MM.1S (cell line): Measurements from ENCODE around the gene DOC2A.

Experiments used
- DNase-seq: peaks from one replicate; pipeline ENCODE4 v3.0.0-alpha.2; 2015
- H2AFZ ChIP-seq: fragments of 300-600 bp; sonication (generic); 2 replicates; pipeline ENCODE4 v1.6.0; 2016; ENCODE audit warnings: antibody characterized with exemption, low read length
- H3F3A ChIP-seq: fragments of 300-600 bp; sonication (generic); 2 replicates; pipeline ENCODE4 v1.6.1; 2016; ENCODE audit warnings: mild to moderate bottlenecking, antibody characterized with exemption, low read length, moderate library complexity, mixed read lengths; ENCODE audit not compliant: insufficient read depth
- H3K27ac ChIP-seq: fragments of 300-600 bp; sonication (generic); 2 replicates; pipeline ENCODE4 v1.5.1; 2016; ENCODE audit warnings: mild to moderate bottlenecking, low read length
- H3K27me3 ChIP-seq: fragments of 300-600 bp; sonication (generic); replicated peaks from 2 replicates; pipeline ENCODE4 v1.6.0; 2016; ENCODE audit warnings: low read length; ENCODE audit not compliant: insufficient read depth
- H3K36me3 ChIP-seq: fragments of 300-600 bp; sonication (generic); replicated peaks from 2 replicates; pipeline ENCODE4 v1.6.1; 2016; ENCODE audit warnings: mild to moderate bottlenecking, low read length, mixed read lengths; ENCODE audit not compliant: insufficient read depth
- H3K4me1 ChIP-seq: fragments of 300-600 bp; sonication (generic); 2 replicates; pipeline ENCODE4 v1.6.1; 2016; ENCODE audit warnings: low read length, mixed read lengths
- H3K4me2 ChIP-seq: fragments of 300-600 bp; sonication (generic); 2 replicates; pipeline ENCODE4 v1.6.0; 2016; ENCODE audit warnings: low read depth, low read length
- H3K4me3 ChIP-seq: fragments of 300-600 bp; sonication (generic); 2 replicates; pipeline ENCODE4 v1.5.1; 2016; ENCODE audit warnings: low read length, mixed read lengths
- H3K79me2 ChIP-seq: fragments of 300-600 bp; sonication (generic); 2 replicates; pipeline ENCODE4 v1.6.1; 2016; ENCODE audit warnings: mixed run types, low read length, mixed read lengths
- H3K9ac ChIP-seq: fragments of 300-600 bp; sonication (generic); 2 replicates; pipeline ENCODE4 v1.6.1; 2016; ENCODE audit warnings: low read length, mixed read lengths
- H3K9me2 ChIP-seq: fragments of 300-600 bp; sonication (generic); replicated peaks from 2 replicates; pipeline ENCODE4 v1.6.1; 2016; ENCODE audit warnings: mild to moderate bottlenecking, low read length, mixed read lengths; ENCODE audit not compliant: insufficient read depth
- H3K9me3 ChIP-seq: fragments of 300-600 bp; sonication (generic); replicated peaks from 2 replicates; pipeline ENCODE4 v1.6.1; 2016; ENCODE audit warnings: mild to moderate bottlenecking, low read length, mixed read lengths; ENCODE audit not compliant: insufficient read depth
- H4K20me1 ChIP-seq: fragments of 300-600 bp; sonication (generic); 2 replicates; pipeline ENCODE4 v1.6.1; 2016; ENCODE audit warnings: mild to moderate bottlenecking, low read length, moderate library complexity, mixed read lengths; ENCODE audit not compliant: insufficient read depth
- CTCF ChIP-seq: fragments of 300-600 bp; sonication (generic); IDR thresholded peaks from 2 replicates; pipeline ENCODE4 v1.5.1; 2016; ENCODE audit warnings: antibody characterized with exemption, low read length, mixed read lengths
- EZH2 ChIP-seq: fragments of 300-600 bp; sonication (generic); optimal IDR thresholded peaks from 2 replicates; pipeline ENCODE3; 2017; ENCODE audit warnings: low read depth, mild to moderate bottlenecking, antibody characterized with exemption, low read length, mixed read lengths
- EZH2phosphoT487 ChIP-seq: fragments of 300-600 bp; sonication (generic); IDR thresholded peaks from 2 replicates; pipeline ENCODE4 v1.6.1; 2018; ENCODE audit warnings: antibody characterized with exemption, low read length

Gene DOC2A

GRCh38 chr16:30010844-30011713 lies at the start of gene DOC2A:
DOC2A (minus strand) TSS chr16:30011027; CDS start chr16:30010222, 805 bp downstream.
- DNase-seq = no peak
- Histone ChIP-seq H3F3A (no peaks in the 10 kb centered on the region), H4K20me1 (no peaks in the 10 kb centered on the region), H2AFZ (no peak within 1 kb of the TSS), H3K27me3 (peaks cover 55% of the 10 kb centered on the region), H3K27ac (no peak within 1 kb of the TSS), H3K9ac (no peak within 1 kb of the TSS), H3K79me2 (no peaks in the 10 kb centered on the region), H3K4me3 (peak within 1 kb of the TSS; percentile 43; the same call in 1 of the 2 replicates), H3K9me2 (no peaks in the 10 kb centered on the region), H3K4me2 (peak within 1 kb of the TSS; percentile 72; the same call in 1 of the 2 replicates), H3K36me3 (no peaks in the 10 kb centered on the region), H3K9me3 (no peaks in the 10 kb centered on the region), H3K4me1 (no peaks in the 10 kb centered on the region)
- TF ChIP-seq CTCF (no peak), EZH2 (no peak), EZH2phosphoT487 (no peak)

- Histone ChIP-seq H4K20me1 (no peaks in the 10 kb centered on the region), H3K9ac (no peak overlapping the region), H3K4me2 (no peak overlapping the region), H3K4me3 (no peak overlapping the region), H3K36me3 (no peaks in the 10 kb centered on the region), H3F3A (peaks cover 17% of the 10 kb centered on the region), H3K79me2 (peaks cover 17% of the 10 kb centered on the region), H3K27me3 (no peaks in the 10 kb centered on the region), H3K9me3 (no peaks in the 10 kb centered on the region), H2AFZ (no peak overlapping the region), H3K27ac (no peak overlapping the region), H3K4me1 (peaks cover 7% of the 10 kb centered on the region), H3K9me2 (no peaks in the 10 kb centered on the region)
- no peak for DNase-seq
- no peak for TF ChIP-seq EZH2
- no peak for TF ChIP-seq EZH2phosphoT487
- TF ChIP-seq CTCF = no peak
Measured at GRCh38 chr16:30060346-30060745, 49.5 kb upstream of the DOC2A start.

- Histone ChIP-seq H2AFZ (no peak overlapping the region), H3K4me3 (no peak overlapping the region), H4K20me1 (no peaks in the 10 kb centered on the region), H3K27ac (no peak overlapping the region), H3K27me3 (no peaks in the 10 kb centered on the region), H3F3A (0 out of 2 replicates have a peak, but pooled peaks cover 3% of the 10 kb centered on the region), H3K79me2 (peaks cover 6% of the 10 kb centered on the region), H3K36me3 (no peaks in the 10 kb centered on the region), H3K4me1 (peaks cover 6% of the 10 kb centered on the region), H3K4me2 (no peak overlapping the region), H3K9ac (no peak overlapping the region), H3K9me3 (no peaks in the 10 kb centered on the region), H3K9me2 (no peaks in the 10 kb centered on the region)
- DNase-seq = peak; percentile 45
- TF ChIP-seq EZH2 (no peak), EZH2phosphoT487 (no peak), CTCF (peak; percentile 57)
Measured at GRCh38 chr16:30054959-30055553, 44.2 kb upstream of the DOC2A start.
